Measurements from ENCODE around the gene MAPKAPK2. TPM values are rescaled to one million over a fixed set of nuclear protein-coding genes. Genes with fewer than 3 reads are reported as not detected.
"Not testable (repeated sequence)": the region's sequence is repeated elsewhere in the genome, so short reads cannot be mapped to it uniquely, and the experiment has no call there.

Gene MAPKAPK2
- polyA plus RNA-seq, 1 of the 3 experiments (the other 2 are of a cell fraction) = 46.8 TPM

GRCh38 chr1:206778031-206778430 lies 93.3 kb downstream of the MAPKAPK2 start:
- Histone ChIP-seq H3K4me1 (ENCODE audit: control insufficient read depth in 1 of 2, insufficient read depth in 2 of 2, low read depth in 1 of 2, low read length in 1 of 2) (no peaks in the 10 kb centered on the region), H3K36me3 (replicated peaks in 1 of 2; ENCODE audit: control insufficient read depth in 1 of 2, insufficient read depth in 2 of 2, low read length in 1 of 2) (no peaks in the 10 kb centered on the region), H3K9me2 (no peaks in the 10 kb centered on the region), H3K9ac (no peak overlapping the region), H3K4me2 (no peak overlapping the region), H3K27me3 (ENCODE audit: insufficient read depth) (peaks cover 19% of the 10 kb centered on the region; the same call in 1 of the 2 replicates), H3K79me2 (ENCODE audit: insufficient read depth) (no peaks in the 10 kb centered on the region), H3F3A (replicated peaks; ENCODE audit: insufficient read depth) (no peaks in the 10 kb centered on the region), H3K9me3 (no peaks in the 10 kb centered on the region), H2AFZ (ENCODE audit: low read depth) (no peak overlapping the region), H4K20me1 (ENCODE audit: insufficient read depth) (no peaks in the 10 kb centered on the region), H3K4me3 (ENCODE audit: low read depth in 2 of 2, low read length in 1 of 2) (no peak overlapping the region), H3K27ac (ENCODE audit: low read depth in 2 of 2, low read length in 1 of 2) (no peak overlapping the region)
- WGBS (ENCODE audit: low lambda C conversion rate) = 71% methylated on average over 7 of the region's 7 CpGs
- TF ChIP-seq USF2 (IDR thresholded peaks at IDR 0.05; ENCODE audit: borderline replicate concordance, low read depth, low read length) (no peak), JUND (IDR thresholded peaks at IDR 0.05) (no peak), SIN3A (IDR thresholded peaks at IDR 0.05; ENCODE audit: borderline replicate concordance, low read depth, low read length) (no peak), ELF1 (IDR thresholded peaks at IDR 0.05) (no peak), FOXM1 (IDR thresholded peaks at IDR 0.05; ENCODE audit: low read depth) (no peak)
- no peak for DNase-seq
- ChIA-PET POLR2A (no interaction called here), CTCF (interaction anchor here (1.8 kb wide), 1 partner anchor 134 kb away, joined by 8 read pairs; no protein-coding TSS in a partner anchor)

- H3K36me3 ChIP-seq (replicated peaks in 1 of 2; ENCODE audit: control insufficient read depth in 1 of 2, insufficient read depth in 2 of 2, low read length in 1 of 2); H3K9me3 ChIP-seq; POLR2A ChIA-PET; H3K4me2 ChIP-seq; H3K9ac ChIP-seq; H2AFZ ChIP-seq (ENCODE audit: low read depth); H3K27ac ChIP-seq (ENCODE audit: low read depth in 2 of 2, low read length in 1 of 2); H3F3A ChIP-seq (replicated peaks; ENCODE audit: insufficient read depth); H3K4me1 ChIP-seq (ENCODE audit: control insufficient read depth in 1 of 2, insufficient read depth in 2 of 2, low read depth in 1 of 2, low read length in 1 of 2); H3K4me3 ChIP-seq (ENCODE audit: low read depth in 2 of 2, low read length in 1 of 2); H4K20me1 ChIP-seq (ENCODE audit: insufficient read depth); H3K79me2 ChIP-seq (ENCODE audit: insufficient read depth); DNase-seq; H3K9me2 ChIP-seq: not testable (repeated sequence)
- peaks cover 15% of the 10 kb centered on the region; the same call in 1 of the 2 replicates for H3K27me3 ChIP-seq (ENCODE audit: insufficient read depth)
- CTCF ChIA-PET = interaction anchor here (1.8 kb wide), 1 partner anchor 133 kb away, joined by 8 read pairs; no protein-coding TSS in a partner anchor
- 32% methylated on average over 6 of the region's 6 CpGs for WGBS (ENCODE audit: low lambda C conversion rate)
Observed at GRCh38 chr1:206778911-206779310, 94.2 kb downstream of the MAPKAPK2 start.

- POLR2A ChIA-PET = no interaction called here
Observed at GRCh38 chr1:206779638-206780037, 94.9 kb downstream of the MAPKAPK2 start.

More at GRCh38 chr1:206779638-206780037, 94.9 kb downstream of the MAPKAPK2 start:
- DNase-seq = no peak
- Histone ChIP-seq H3K27ac (ENCODE audit: low read depth in 2 of 2, low read length in 1 of 2) (no peak overlapping the region), H3K9me3 (no peaks in the 10 kb centered on the region), H3F3A (replicated peaks; ENCODE audit: insufficient read depth) (no peaks in the 10 kb centered on the region), H3K27me3 (ENCODE audit: insufficient read depth) (peaks cover 11% of the 10 kb centered on the region; the same call in 1 of the 2 replicates), H4K20me1 (ENCODE audit: insufficient read depth) (no peaks in the 10 kb centered on the region), H2AFZ (ENCODE audit: low read depth) (no peak overlapping the region), H3K79me2 (ENCODE audit: insufficient read depth) (no peaks in the 10 kb centered on the region), H3K9me2 (no peaks in the 10 kb centered on the region), H3K4me1 (ENCODE audit: control insufficient read depth in 1 of 2, insufficient read depth in 2 of 2, low read depth in 1 of 2, low read length in 1 of 2) (no peaks in the 10 kb centered on the region), H3K36me3 (replicated peaks in 1 of 2; ENCODE audit: control insufficient read depth in 1 of 2, insufficient read depth in 2 of 2, low read length in 1 of 2) (no peaks in the 10 kb centered on the region), H3K9ac (no peak overlapping the region), H3K4me2 (no peak overlapping the region), H3K4me3 (ENCODE audit: low read depth in 2 of 2, low read length in 1 of 2) (no peak overlapping the region)
- TF ChIP-seq SMC3 (IDR thresholded peaks at IDR 0.05; ENCODE audit: low read depth, low read length) = no peak
- no peak for TF ChIP-seq GABPA (IDR thresholded peaks at IDR 0.05; ENCODE audit: low read depth)
- no peak for TF ChIP-seq POLR2AphosphoS5 (IDR thresholded peaks at IDR 0.05; ENCODE audit: low read depth, low read length)
- TF ChIP-seq YY1 (IDR thresholded peaks at IDR 0.05; ENCODE audit: low read depth) = no peak
- no peak for TF ChIP-seq EZH2phosphoT487 (IDR thresholded peaks at IDR 0.05; ENCODE audit: borderline replicate concordance, low read depth)
- TF ChIP-seq PBX3 (IDR thresholded peaks at IDR 0.05) = no peak
- TF ChIP-seq FOSL2 (IDR thresholded peaks at IDR 0.05; ENCODE audit: borderline replicate concordance, low read depth) = no peak
- no peak for TF ChIP-seq NFIC (IDR thresholded peaks at IDR 0.05; ENCODE audit: borderline replicate concordance)
- CTCF ChIA-PET = no interaction called here
- 80% methylated on average over 2 of the region's 2 CpGs for WGBS (ENCODE audit: low lambda C conversion rate)

All from SK-N-SH (cell line).